SK-N-SH treated with all-trans-retinoic acid at 6 μM for 48 hours (cell line): ENCODE measurements around the gene PLOD2.

ENCODE experiments used
- ARNTL ChIP-seq: fragments of 450-650 bp; formaldehyde crosslinking; IDR thresholded peaks from 2 replicates; pipeline ENCODE4 v1.5.0; 2020; ENCODE audit warnings: low read depth, mild to moderate bottlenecking, moderate library complexity, borderline replicate concordance
- CREB5 ChIP-seq: fragments of 250-450 bp; sonication (Bioruptor Pico); IDR thresholded peaks from 2 replicates; pipeline ENCODE4 v1.5.1; 2020; ENCODE audit warnings: low read depth, mild to moderate bottlenecking, moderate library complexity
- CSDC2 ChIP-seq: fragments of 250-450 bp; sonication (Bioruptor Pico); IDR thresholded peaks from 2 replicates; pipeline ENCODE4 v1.5.0; 2020; ENCODE audit warnings: mild to moderate bottlenecking, moderate library complexity
- CSRNP3 ChIP-seq: fragments of 250-450 bp; sonication (Bioruptor Pico); IDR thresholded peaks from 2 replicates; pipeline ENCODE4 v1.5.1; 2021; ENCODE audit warnings: mild to moderate bottlenecking, moderate library complexity
- ESRRG ChIP-seq: fragments of 250-450 bp; sonication (Bioruptor Pico); IDR thresholded peaks from 2 replicates; pipeline ENCODE4 v1.6.1; 2021; ENCODE audit warnings: mild to moderate bottlenecking
- PATZ1 ChIP-seq: fragments of 250-450 bp; sonication (Bioruptor Pico); IDR thresholded peaks from 2 replicates; pipeline ENCODE4 v1.8.0; 2020; ENCODE audit warnings: mild to moderate bottlenecking, moderate library complexity, borderline replicate concordance
- POU6F1 ChIP-seq: fragments of 250-450 bp; sonication (Bioruptor Pico); IDR thresholded peaks from 2 replicates; pipeline ENCODE4 v1.8.0; 2021; ENCODE audit warnings: low read depth, mild to moderate bottlenecking, moderate library complexity, borderline replicate concordance
- PPARA ChIP-seq: fragments of 250-450 bp; sonication (Bioruptor Pico); IDR thresholded peaks from 2 replicates; pipeline ENCODE4 v1.5.0; 2020; ENCODE audit warnings: mild to moderate bottlenecking, borderline replicate concordance
- RARB ChIP-seq: fragments of 250-450 bp; sonication (Bioruptor Pico); IDR thresholded peaks from 2 replicates; pipeline ENCODE4 v1.8.0; 2021; ENCODE audit warnings: mild to moderate bottlenecking, moderate library complexity
- SNAI2 ChIP-seq: fragments of 250-450 bp; sonication (Bioruptor Pico); IDR thresholded peaks from 2 replicates; pipeline ENCODE4 v1.5.0; 2020; ENCODE audit warnings: mild to moderate bottlenecking, moderate library complexity
- TCF4 ChIP-seq: fragments of 250-450 bp; sonication (Bioruptor Pico); IDR thresholded peaks from 2 replicates; pipeline ENCODE4 v1.8.0; 2021; ENCODE audit warnings: mild to moderate bottlenecking, moderate library complexity, borderline replicate concordance
- TSHZ2 ChIP-seq: fragments of 250-450 bp; sonication (Bioruptor Pico); IDR thresholded peaks from 2 replicates; pipeline ENCODE4 v1.5.0; 2020; ENCODE audit warnings: mild to moderate bottlenecking, moderate library complexity
- ZFP3 ChIP-seq: fragments of 250-450 bp; sonication (Bioruptor Pico); IDR thresholded peaks from 2 replicates; pipeline ENCODE4 v1.5.0; 2020; ENCODE audit warnings: mild to moderate bottlenecking, moderate library complexity
- ZNF8 ChIP-seq: fragments of 450-650 bp; formaldehyde crosslinking; IDR thresholded peaks from 2 replicates; pipeline ENCODE4 v1.5.0; 2020; ENCODE audit warnings: mild to moderate bottlenecking, moderate library complexity

GRCh38 chr3:146125951-146126350, 35.0 kb downstream of the PLOD2 start:
- no peak for TF ChIP-seq TSHZ2
- TF ChIP-seq CSRNP3 (CRISPR knock-in tag) = no peak
- no peak for TF ChIP-seq CREB5
- TF ChIP-seq ZNF8 (CRISPR knock-in tag) = no peak
- no peak for TF ChIP-seq PATZ1 (CRISPR knock-in tag)
- TF ChIP-seq CSDC2 (CRISPR knock-in tag) = no peak
- TF ChIP-seq ZFP3 = no peak
- no peak for TF ChIP-seq SNAI2 (CRISPR knock-in tag)
- TF ChIP-seq TCF4 (CRISPR knock-in tag) = no peak
- no peak for TF ChIP-seq PPARA (CRISPR knock-in tag)
- no peak for TF ChIP-seq ARNTL
- no peak for TF ChIP-seq POU6F1
- TF ChIP-seq RARB (CRISPR knock-in tag) = no peak
- no peak for TF ChIP-seq ESRRG (CRISPR knock-in tag)
